GM12878 (cell line): ENCODE data around the gene CPNE5. TPM values are rescaled to one million over a fixed set of nuclear protein-coding genes. Genes with fewer than 3 reads are reported as not detected.

Experiments used
- ATAC-seq: fragments of 200-7000 bp; cut with Tn5 transposase; 3 replicates; pipeline ENCODE4 v1.9.1; 2020; ENCODE audit warnings: mild to moderate bottlenecking, moderate library complexity
- BruUV-seq: library from RNA; stranded (reverse); fragments of 400-500 nt; replicated peaks from 2 replicates; lab custom pipeline; 2021; lab: Mats Ljungman, UMichigan
- CTCF ChIA-PET: fragments of 300-600 bp; sonication (Branson Sonifier 250); formaldehyde crosslinking; extraction: SDS; loops from one replicate; lab custom pipeline; 2021; ENCODE audit warnings: inconsistent platforms; lab: Yijun Ruan, JAX
- POLR2A ChIA-PET: fragments of 350-600 bp; formaldehyde crosslinking; extraction: SDS; loops from one replicate; lab custom pipeline; 2021; ENCODE audit warnings: inconsistent platforms; lab: Charles Lee
- RAD21 ChIA-PET: fragments of 300-600 bp; sonication (Branson Sonifier 250); formaldehyde crosslinking; loops from one replicate; lab custom pipeline; 2023; ENCODE audit warnings: antibody characterized with exemption; ENCODE audit not compliant: unreplicated experiment; lab: Charles Lee
- SMC1A ChIA-PET: fragments of 300-600 bp; sonication (Branson Sonifier 250); formaldehyde crosslinking; loops from one replicate; lab custom pipeline; 2023; ENCODE audit not compliant: unreplicated experiment, uncharacterized antibody; lab: Charles Lee
- DNase-seq: peaks from one replicate; pipeline ENCODE4 v3.0.0-alpha.2; 2011; ENCODE audit warnings: low read depth, low spot score
- FAIRE-seq: peaks from 3 replicates; lab custom pipeline; 2011; peaks lifted over from hg19 to GRCh38; lab: Jason Lieb, UNC
- H2AFZ ChIP-seq: 2 replicates; pipeline ENCODE4 v1.6.0; 2011; ENCODE audit warnings: low read depth, low read length, control low read depth; ENCODE audit not compliant: control insufficient read depth
- H3K27ac ChIP-seq: 2 replicates; pipeline ENCODE4 v1.5.1; 2011; ENCODE audit warnings: control low read depth; ENCODE audit not compliant: control insufficient read depth, insufficient read depth
- H3K27me3 ChIP-seq, 2 experiments: replicated peaks in 1 of 2; 2 replicates each; pipeline versions ENCODE4 v1.6.0 to v1.6.1; 2011; ENCODE audit warnings: low read length in 1 of 2; ENCODE audit not compliant: control insufficient read depth in 2 of 2, insufficient read depth in 2 of 2
- H3K36me3 ChIP-seq, 2 experiments: 2 replicates each; pipeline ENCODE4 v1.5.1; 2011; ENCODE audit warnings: low read length in 1 of 2; ENCODE audit not compliant: control insufficient read depth in 2 of 2, insufficient read depth in 2 of 2
- H3K4me1 ChIP-seq: 2 replicates; pipeline ENCODE4 v1.6.1; 2011; ENCODE audit warnings: mild to moderate bottlenecking, low read length, moderate library complexity, mixed read lengths; ENCODE audit not compliant: control insufficient read depth, insufficient read depth
- H3K4me2 ChIP-seq: 2 replicates; pipeline ENCODE4 v1.6.0; 2011; ENCODE audit warnings: control low read depth; ENCODE audit not compliant: control insufficient read depth, insufficient read depth
- H3K4me3 ChIP-seq: fragments of 200-600 bp; sonication (generic); 2 replicates; pipeline ENCODE4 v1.5.1; 2016
- H3K79me2 ChIP-seq: 2 replicates; pipeline ENCODE4 v1.6.0; 2011; ENCODE audit warnings: low read length; ENCODE audit not compliant: control insufficient read depth, insufficient read depth
- H3K9ac ChIP-seq: 2 replicates; pipeline ENCODE4 v1.8.0; 2011; ENCODE audit warnings: low read length, control low read depth, mixed read lengths; ENCODE audit not compliant: control insufficient read depth, insufficient read depth
- H3K9me3 ChIP-seq: replicated peaks from 3 replicates; pipeline ENCODE4 v1.5.1; 2011; ENCODE audit warnings: mild to moderate bottlenecking, low read length; ENCODE audit not compliant: control insufficient read depth, insufficient read depth
- H4K20me1 ChIP-seq: 2 replicates; pipeline ENCODE4 v1.6.0; 2011; ENCODE audit not compliant: control insufficient read depth, insufficient read depth
- ASH2L ChIP-seq: fragments of 300-600, 200-600 bp; sonication (generic); IDR thresholded peaks from 2 replicates; pipeline ENCODE4 v1.6.1; 2017; ENCODE audit warnings: low read depth, mild to moderate bottlenecking, borderline replicate concordance
- ATF2 ChIP-seq: IDR thresholded peaks from 2 replicates; pipeline ENCODE4 v1.6.1; 2012; ENCODE audit warnings: low read length, inconsistent platforms
- EP300 ChIP-seq, 2 experiments: fragments of 150-350 bp in 1 of 2; IDR thresholded peaks; 2 replicates each; pipeline ENCODE4 v1.6.1; 2011 to 2012; ENCODE audit warnings: low read depth in 2 of 2, low read length in 2 of 2, borderline replicate concordance in 1 of 2, improper control_type of control experiment in 1 of 2, inconsistent platforms in 1 of 2; ENCODE audit not compliant: control insufficient read depth in 1 of 2
- FOXK2 ChIP-seq: fragments of 450-650 bp; IDR thresholded peaks from 2 replicates; pipeline ENCODE4 v1.6.1; 2017; ENCODE audit warnings: mild to moderate bottlenecking, moderate library complexity
- FOXM1 ChIP-seq: IDR thresholded peaks from 2 replicates; pipeline ENCODE4 v1.6.1; 2012; ENCODE audit warnings: low read depth, mild to moderate bottlenecking, inconsistent platforms, low read length, moderate library complexity
- HCFC1 ChIP-seq: fragments of 150-350 bp; IDR thresholded peaks from 2 replicates; pipeline ENCODE4 v1.6.1; 2014; ENCODE audit warnings: low read length
- HDAC6 ChIP-seq: fragments of 200-600 bp; sonication (generic); IDR thresholded peaks from one replicate; pipeline ENCODE4 v1.8.0; 2017; ENCODE audit warnings: antibody characterized with exemption; ENCODE audit not compliant: unreplicated experiment
- KLF5 ChIP-seq: fragments of 450-650 bp; IDR thresholded peaks from 2 replicates; pipeline ENCODE4 v1.6.1; 2014; ENCODE audit warnings: mild to moderate bottlenecking; ENCODE audit not compliant: partially characterized antibody
- MYB ChIP-seq: fragments of 150-350 bp; IDR thresholded peaks from 2 replicates; pipeline ENCODE4 v1.6.1; 2014; ENCODE audit warnings: mild to moderate bottlenecking, low read depth, low read length, borderline replicate concordance
- NRF1 ChIP-seq: conservative IDR thresholded peaks from 2 replicates; pipeline ENCODE4 v1.6.1; 2011; ENCODE audit warnings: mild to moderate bottlenecking, low read depth, low read length, improper control_type of control experiment
- PKNOX1 ChIP-seq: fragments of 450-650 bp; IDR thresholded peaks from 2 replicates; pipeline ENCODE4 v1.6.1; 2016; ENCODE audit warnings: mild to moderate bottlenecking
- REST ChIP-seq: IDR thresholded peaks from 2 replicates; pipeline ENCODE4 v1.6.1; 2012; ENCODE audit warnings: mild to moderate bottlenecking, low read depth, low read length
- SREBF2 ChIP-seq: IDR thresholded peaks from 2 replicates; pipeline ENCODE4 v1.6.1; 2012; ENCODE audit warnings: mild to moderate bottlenecking, low read length
- TCF3 ChIP-seq: IDR thresholded peaks from 2 replicates; pipeline ENCODE4 v1.6.1; 2012; ENCODE audit warnings: low read depth, mild to moderate bottlenecking, low read length, borderline replicate concordance; ENCODE audit not compliant: insufficient read depth
- ZBTB11 ChIP-seq: fragments of 450-650 bp; formaldehyde crosslinking; IDR thresholded peaks from 2 replicates; pipeline ENCODE4 v1.5.0; 2022; ENCODE audit warnings: mild to moderate bottlenecking, missing genetic modification characterization
- ZNF24 ChIP-seq: fragments of 450-650 bp; IDR thresholded peaks from 2 replicates; pipeline ENCODE4 v1.6.1; 2017; ENCODE audit warnings: antibody characterized with exemption, mild to moderate bottlenecking
- WGBS: methylation state at CpG from one replicate; pipeline ENCODE4 v1.1.6; 2016; ENCODE audit warnings: low lambda C conversion rate; ENCODE audit not compliant: insufficient replicate concordance, insufficient coverage; ENCODE audit errors: missing lambda C conversion rate; 5-methylcytosine and 5-hydroxymethylcytosine counted together
- in situ Hi-C: fragments of 300-500 bp; cut with MboI; formaldehyde crosslinking; loops from 9 replicates; pipeline ENCODE4 v1.14.3; 2018; ENCODE audit warnings: mixed read lengths
- intact Hi-C: fragments of 100-400 bp; cut with micrococcal nuclease; formaldehyde crosslinking; loops from one replicate; pipeline ENCODE4 v1.14.2; 2022; ENCODE audit not compliant: unreplicated experiment
- polyA plus RNA-seq, 11 experiments: library from polyadenylated mRNA; depleted of rRNA in 4 of 11; unstranded in 6 of 11; stranded (reverse) in 5 of 11; fragments of >200 nt; fragmentation: Nextera tagmentation in 4 of 11; fragmentation: Illumina TruSeq in 1 of 11; extraction: Ambion mirVana in 4 of 11; extraction: Trizol in 1 of 11; gene quantifications; 1 replicate in 1 of 11; 2 replicates in 10 of 11; pipeline versions ENCODE4 v1.2.1 to v1.2.3, GENCODE V29; 2011 to 2016; ENCODE audit warnings: inconsistent platforms in 2 of 11, missing spikeins in 2 of 11, low read depth in 1 of 11
- total RNA-seq, 4 experiments: library from RNA; depleted of rRNA in 3 of 4; stranded (reverse); fragments of >200 nt in 3 of 4; fragmentation: Illumina TruSeq in 1 of 4; extraction: Trizol in 1 of 4; gene quantifications; 2 replicates each; pipeline versions ENCODE4 v1.2.1 to v1.2.3, GENCODE V29; 2013 to 2021

Gene CPNE5
- total and polyA plus RNA-seq, 10 of the 15 experiments (the other 5 are each of a cell fraction or from before 2014, with no cell fraction given) = 2.4 to 39.1 (median 18.2) TPM

GRCh38 chr6:36743032-36743431 is 96.2 kb downstream of the CPNE5 start:
- H3K4me1 ChIP-seq = no peaks in the 10 kb centered on the region
- BruUV-seq = no TSS peak
- no peaks in the 10 kb centered on the region; a peak in 1 of 4 replicates for H3K36me3 ChIP-seq
- ChIA-PET CTCF (no interaction called here), RAD21 (no interaction called here), POLR2A (no interaction called here), SMC1A (no interaction called here)
- WGBS = 79% methylated on average over 5 of the region's 5 CpGs
- in situ Hi-C loops = no loop called here
- ATAC-seq (no peak), FAIRE-seq (no peak), DNase-seq (no peak)
- no peaks in the 10 kb centered on the region for H3K79me2 ChIP-seq
- H4K20me1 ChIP-seq = no peaks in the 10 kb centered on the region
- H3K4me3 ChIP-seq = no peak overlapping the region
- H3K27me3 ChIP-seq = no peaks in the 10 kb centered on the region
- no peak overlapping the region for H3K4me2 ChIP-seq
- no peak overlapping the region for H3K27ac ChIP-seq
- intact Hi-C loops = no loop called here
- no peak overlapping the region for H3K9ac ChIP-seq
- no peaks in the 10 kb centered on the region for H3K9me3 ChIP-seq
- no peak overlapping the region for H2AFZ ChIP-seq
- no peak for TF ChIP-seq HCFC1
- TF ChIP-seq SREBF2 = no peak
- no peak for TF ChIP-seq TCF3
- TF ChIP-seq EP300 (IDR thresholded peaks at IDR 0.05; ENCODE audit: borderline replicate concordance in 1 of 2, control insufficient read depth in 1 of 2, low read depth in 2 of 2, low read length in 2 of 2) = no peak
- TF ChIP-seq FOXM1 = no peak
- TF ChIP-seq ZBTB11 (CRISPR knock-in tag) = no peak
- no peak for TF ChIP-seq ZNF24
- TF ChIP-seq FOXK2 = no peak
- TF ChIP-seq MYB = no peak
- no peak for TF ChIP-seq ATF2
- no peak for TF ChIP-seq PKNOX1
- no peak for TF ChIP-seq NRF1
- no peak for TF ChIP-seq ASH2L
- TF ChIP-seq KLF5 = no peak
- TF ChIP-seq HDAC6 = no peak
- TF ChIP-seq REST = no peak
